ENCODE results near the gene CXorf49.

Gene CXorf49

GRCh38 chrX:71665747-71666146 is 52.3 kb downstream of the CXorf49 start:
- Mint-ChIP-seq H3K4me3 (no peak overlapping the region), H3K9me3 (no peaks in the 10 kb centered on the region), H3K36me3 (ENCODE audit: low read depth) (no peaks in the 10 kb centered on the region), H3K4me1 (no peaks in the 10 kb centered on the region), H3K27me3 (ENCODE audit: low read depth) (peaks cover 5% of the 10 kb centered on the region), H3K27ac (no peak overlapping the region)
- TF ChIP-seq, protein P1, sequence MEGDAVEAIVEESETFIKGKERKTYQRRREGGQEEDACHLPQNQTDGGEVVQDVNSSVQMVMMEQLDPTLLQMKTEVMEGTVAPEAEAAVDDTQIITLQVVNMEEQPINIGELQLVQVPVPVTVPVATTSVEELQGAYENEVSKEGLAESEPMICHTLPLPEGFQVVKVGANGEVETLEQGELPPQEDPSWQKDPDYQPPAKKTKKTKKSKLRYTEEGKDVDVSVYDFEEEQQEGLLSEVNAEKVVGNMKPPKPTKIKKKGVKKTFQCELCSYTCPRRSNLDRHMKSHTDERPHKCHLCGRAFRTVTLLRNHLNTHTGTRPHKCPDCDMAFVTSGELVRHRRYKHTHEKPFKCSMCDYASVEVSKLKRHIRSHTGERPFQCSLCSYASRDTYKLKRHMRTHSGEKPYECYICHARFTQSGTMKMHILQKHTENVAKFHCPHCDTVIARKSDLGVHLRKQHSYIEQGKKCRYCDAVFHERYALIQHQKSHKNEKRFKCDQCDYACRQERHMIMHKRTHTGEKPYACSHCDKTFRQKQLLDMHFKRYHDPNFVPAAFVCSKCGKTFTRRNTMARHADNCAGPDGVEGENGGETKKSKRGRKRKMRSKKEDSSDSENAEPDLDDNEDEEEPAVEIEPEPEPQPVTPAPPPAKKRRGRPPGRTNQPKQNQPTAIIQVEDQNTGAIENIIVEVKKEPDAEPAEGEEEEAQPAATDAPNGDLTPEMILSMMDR (IDR thresholded peaks at IDR 0.05; ENCODE audit: unreplicated experiment in 3 of 3): no peak

DNA sequence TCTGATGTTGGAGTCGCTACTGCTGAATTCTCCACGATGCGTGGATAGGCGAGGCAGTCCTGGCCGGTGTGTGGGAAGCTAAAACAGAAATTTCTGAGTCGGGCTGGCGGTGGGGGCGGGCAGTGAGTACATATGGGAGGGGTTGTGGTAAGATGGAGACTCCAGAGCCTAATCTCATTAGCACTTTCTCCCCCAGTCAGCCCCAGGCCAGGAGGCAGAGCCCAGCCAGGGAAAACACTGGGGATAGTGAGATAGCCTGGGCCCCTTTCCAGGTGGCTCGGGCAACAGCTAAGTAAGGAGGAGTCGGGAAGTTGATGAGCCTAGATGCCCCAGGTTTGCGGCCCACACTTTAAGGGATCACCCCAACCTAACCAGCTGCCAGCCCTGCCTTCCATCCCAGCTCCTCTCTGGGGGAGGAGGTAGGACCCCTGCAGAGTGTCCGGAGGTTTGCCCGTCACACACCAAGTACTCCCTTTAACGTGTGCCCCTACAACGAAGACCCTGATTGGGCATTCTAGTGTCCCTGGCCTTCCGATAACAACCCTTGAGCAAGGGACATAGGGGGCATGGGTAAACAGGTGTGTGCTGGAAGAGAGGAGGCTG is 53.1 kb downstream of the CXorf49 start:
- H3K4me1 Mint-ChIP-seq: no peaks in the 10 kb centered on the region
- H3K9me3 Mint-ChIP-seq: no peaks in the 10 kb centered on the region
- no peaks in the 10 kb centered on the region for H3K27me3 Mint-ChIP-seq (ENCODE audit: low read depth)
- no peaks in the 10 kb centered on the region for H3K36me3 Mint-ChIP-seq (ENCODE audit: low read depth)
- H3K27ac Mint-ChIP-seq: no peak overlapping the region
- TF ChIP-seq, protein P1 (IDR thresholded peaks at IDR 0.05; ENCODE audit: unreplicated experiment in 3 of 3): no peak
- H3K4me3 Mint-ChIP-seq: no peak overlapping the region

All from nephron (organoid).